ENCODE data around the gene MAP3K5. TPM values are rescaled to one million over a fixed set of nuclear protein-coding genes. Genes with fewer than 3 reads are reported as not detected.

The MAP3K5 gene
- total and polyA plus RNA-seq, 3 donors from 2014 or later, result 21.3 to 55.3 (median 46.1) TPM

GRCh38 chr6:136614994-136615393, 177.3 kb downstream of the MAP3K5 start:
- intact Hi-C loops (cut with DNase I; ENCODE audit: low total_unique reads), result no loop called here
- no peak for DNase-seq
- H3K27ac ChIP-seq, result no peak overlapping the region
- no peaks in the 10 kb centered on the region for H3K4me1 ChIP-seq
- H3K4me3 ChIP-seq, result no peak overlapping the region
- no peak for TF ChIP-seq CTCF (IDR thresholded peaks at IDR 0.05)
- WGBS, 2 donors, result 83 to 86% methylated on average over 2 of the region's 2 CpGs
- H3K27me3 ChIP-seq, result no peaks in the 10 kb centered on the region
- no peaks in the 10 kb centered on the region for H3K9me3 ChIP-seq
- H3K36me3 ChIP-seq (ENCODE audit: low read depth, missing control alignments), result no peaks in the 10 kb centered on the region

- no peak for DNase-seq
- no peaks in the 10 kb centered on the region for H3K4me1 ChIP-seq
- no peaks in the 10 kb centered on the region for H3K9me3 ChIP-seq
- no peak for TF ChIP-seq POLR2A (IDR thresholded peaks at IDR 0.05)
- no peak for TF ChIP-seq CTCF (IDR thresholded peaks at IDR 0.05)
- 88 to 98% methylated on average over 1 of the region's 1 CpG for WGBS, 2 donors
- H3K27ac ChIP-seq, result no peak overlapping the region
- H3K36me3 ChIP-seq (ENCODE audit: low read depth, missing control alignments), result no peaks in the 10 kb centered on the region
- H3K27me3 ChIP-seq, result no peaks in the 10 kb centered on the region
- intact Hi-C loops (cut with DNase I; ENCODE audit: low total_unique reads), result no loop called here
- no peak overlapping the region for H3K4me3 ChIP-seq
These were observed 177.9 kb downstream of the MAP3K5 start for GRCh38 chr6:136614350-136614749.

DNA sequence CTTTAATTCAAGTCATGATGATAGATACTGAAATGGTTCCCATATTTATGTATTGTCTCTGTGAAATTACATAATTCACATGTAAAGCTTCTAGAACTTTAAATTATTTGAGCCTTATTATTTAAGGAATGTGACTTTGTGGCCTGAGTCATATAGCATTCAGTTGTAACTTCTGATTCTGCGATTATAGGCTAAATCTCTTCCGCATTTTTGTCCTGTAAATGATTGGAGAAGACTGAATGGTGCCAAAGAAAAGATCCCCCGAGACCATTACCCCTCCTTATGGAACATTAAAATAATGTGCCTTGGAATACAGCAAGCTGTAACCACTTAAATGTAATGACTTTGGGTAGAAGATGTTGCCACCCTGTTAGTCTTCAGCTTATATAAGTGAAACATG, 178.8 kb downstream of the MAP3K5 start:
- no peaks in the 10 kb centered on the region for H3K9me3 ChIP-seq
- no peak for DNase-seq
- no peak overlapping the region for H3K4me3 ChIP-seq
- H3K36me3 ChIP-seq (ENCODE audit: low read depth, missing control alignments), result no peaks in the 10 kb centered on the region
- H3K27ac ChIP-seq, result no peak overlapping the region
- H3K4me1 ChIP-seq, result no peaks in the 10 kb centered on the region
- WGBS, 2 donors, result 87 to 96% methylated on average over 3 of the region's 3 CpGs
- TF ChIP-seq CTCF (IDR thresholded peaks at IDR 0.05) (no peak), POLR2A (IDR thresholded peaks at IDR 0.05) (no peak)
- no peaks in the 10 kb centered on the region for H3K27me3 ChIP-seq
- intact Hi-C loops (cut with DNase I; ENCODE audit: low total_unique reads), result no loop called here

DNA sequence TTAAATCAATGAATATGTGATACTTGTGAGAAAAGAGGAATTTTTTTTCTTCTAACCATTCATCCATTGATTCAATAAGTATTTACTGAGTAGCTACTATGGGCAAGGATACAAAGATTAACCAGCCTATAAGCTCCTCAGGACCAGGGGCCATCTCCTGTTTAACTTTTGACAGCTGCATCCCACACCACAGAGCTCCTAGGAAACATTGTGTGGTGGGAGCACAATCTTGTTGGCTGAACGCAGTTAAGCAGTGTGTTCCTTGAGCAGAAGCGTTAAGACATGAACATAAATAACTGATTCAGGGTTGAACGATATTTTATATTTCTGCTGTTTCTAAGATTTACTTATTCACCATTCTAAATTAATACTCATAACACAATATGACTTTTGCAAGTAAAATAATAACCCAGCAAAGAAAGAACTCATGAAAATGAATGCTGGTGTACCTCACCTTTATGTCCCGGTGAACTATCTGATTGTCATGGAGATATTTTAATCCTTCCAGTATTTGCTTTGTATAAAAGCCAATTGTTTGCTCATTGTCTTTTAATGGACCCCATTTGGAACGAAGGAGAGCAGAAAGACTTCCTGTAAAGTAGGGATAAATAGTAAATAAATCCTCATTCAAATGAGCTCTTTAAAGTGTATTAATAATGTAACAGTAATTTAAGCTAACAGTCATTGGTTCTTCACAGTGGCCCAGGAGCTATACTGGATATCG, 179.4 kb downstream of the MAP3K5 start:
- Histone ChIP-seq H3K27ac (no peak overlapping the region), H3K4me3 (no peak overlapping the region), H3K27me3 (no peaks in the 10 kb centered on the region), H3K4me1 (no peaks in the 10 kb centered on the region), H3K36me3 (ENCODE audit: low read depth, missing control alignments) (no peaks in the 10 kb centered on the region), H3K9me3 (no peaks in the 10 kb centered on the region)
- TF ChIP-seq CTCF (IDR thresholded peaks at IDR 0.05), result no peak
- TF ChIP-seq POLR2A (IDR thresholded peaks at IDR 0.05), result no peak
- DNase-seq, result no peak
- intact Hi-C loops (cut with DNase I; ENCODE audit: low total_unique reads), result no loop called here
- 80 to 86% methylated on average over 6 of the region's 6 CpGs for WGBS, 2 donors

GRCh38 chr6:136611746-136612145, 180.5 kb downstream of the MAP3K5 start:
- no peaks in the 10 kb centered on the region for H3K9me3 ChIP-seq
- no peak for DNase-seq
- intact Hi-C loops (cut with DNase I; ENCODE audit: low total_unique reads), result no loop called here
- 92 to 94% methylated on average over 1 of the region's 1 CpG for WGBS, 2 donors
- no peak for TF ChIP-seq POLR2A (IDR thresholded peaks at IDR 0.05)
- no peak for TF ChIP-seq CTCF (IDR thresholded peaks at IDR 0.05)
- H3K27ac ChIP-seq, result no peak overlapping the region
- no peak overlapping the region for H3K4me3 ChIP-seq
- no peaks in the 10 kb centered on the region for H3K4me1 ChIP-seq
- H3K36me3 ChIP-seq (ENCODE audit: low read depth, missing control alignments), result no peaks in the 10 kb centered on the region
- H3K27me3 ChIP-seq, result no peaks in the 10 kb centered on the region
